Stimulated activated CD4-positive, alpha-beta T cell treated with anti-CD3 and anti-CD28 coated beads, TNF-alpha, amount 100 ng/mL, for 24 hours (primary cell): Measurements from ENCODE around the gene SLC7A9.
"Not testable (repeated sequence)": the region's sequence is repeated elsewhere in the genome, so short reads cannot be mapped to it uniquely, and the experiment has no call there.

Source experiments
- DNase-seq, 3 experiments: peaks; one replicate each; pipeline ENCODE4 v3.0.0-alpha.2; 2020; ENCODE audit warnings: low read depth in 3 of 3

Gene SLC7A9

DNA sequence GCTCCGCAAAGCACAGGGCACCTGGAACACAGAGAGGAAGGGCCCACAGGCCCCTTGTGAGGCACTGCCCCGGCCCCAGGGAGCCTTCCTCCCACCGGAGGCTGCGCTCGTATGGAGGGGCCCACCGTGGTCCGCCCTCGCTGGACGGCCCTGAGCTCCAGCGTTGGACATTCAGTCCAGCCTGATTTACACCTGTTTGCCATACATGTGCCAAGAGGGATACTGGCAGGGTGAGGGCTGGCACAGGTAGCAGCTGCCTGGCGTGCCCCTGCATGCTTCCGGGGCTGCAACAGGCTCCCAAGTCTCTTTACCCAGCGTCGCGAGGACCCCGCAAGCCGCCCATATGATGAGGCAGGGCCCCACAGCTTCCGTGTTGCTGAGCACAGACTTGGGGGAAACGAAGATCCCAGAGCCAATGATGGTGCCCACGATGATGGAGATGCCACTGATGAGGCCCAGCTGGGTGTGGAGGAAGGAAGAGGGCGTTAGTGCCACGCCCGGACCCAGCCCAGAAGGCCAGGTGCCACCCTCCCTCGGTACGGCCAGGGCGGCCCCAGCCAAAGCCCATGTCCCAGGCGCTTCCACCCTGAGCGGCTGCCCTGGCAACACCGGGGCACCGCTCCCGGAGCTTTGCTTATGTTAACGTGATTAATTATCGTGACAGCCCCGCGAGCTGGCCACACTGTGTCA is 5.1 kb downstream of the SLC7A9 start:
- DNase-seq, result no peak

DNA sequence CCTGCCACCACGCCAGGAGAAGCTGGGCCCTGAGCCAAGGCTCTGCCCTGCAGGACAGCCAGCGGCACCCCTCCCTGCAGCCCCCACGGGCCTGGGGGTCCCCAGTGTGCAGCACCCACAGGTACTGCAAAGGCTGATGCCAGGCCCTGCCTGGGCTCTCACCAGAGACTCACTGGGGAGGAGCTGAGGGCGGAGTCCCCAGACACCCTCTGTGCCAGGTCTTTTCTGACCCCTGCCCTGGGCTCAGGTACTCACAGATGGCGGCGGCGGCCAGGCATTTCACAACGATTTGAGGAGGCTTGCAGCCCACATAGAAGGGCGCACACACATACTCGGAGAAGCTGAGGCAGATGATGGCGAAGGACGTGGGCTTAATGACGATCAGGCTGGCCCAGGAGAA is 5.7 kb downstream of the SLC7A9 start:
- DNase-seq, result no peak

DNA sequence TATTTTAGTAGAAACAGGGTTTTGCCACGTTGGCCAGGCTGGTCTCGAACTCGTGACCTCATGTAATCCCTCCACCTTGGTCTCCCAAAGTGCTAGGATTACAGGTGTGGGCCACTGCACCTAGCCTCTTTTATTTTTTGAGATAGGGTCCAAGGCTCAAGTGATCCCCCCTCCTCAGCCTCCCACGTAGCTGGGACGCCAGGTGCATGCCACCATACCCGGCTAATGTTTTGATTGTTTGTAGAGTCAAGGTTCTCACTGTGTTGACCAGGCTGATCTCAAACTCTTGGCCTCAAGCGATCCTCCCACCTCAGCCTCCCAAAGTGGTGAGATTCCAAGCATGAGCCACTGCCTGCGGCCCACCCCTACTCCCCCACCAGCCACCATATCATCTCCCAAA is 6.3 kb downstream of the SLC7A9 start:
- no peak for DNase-seq

DNA sequence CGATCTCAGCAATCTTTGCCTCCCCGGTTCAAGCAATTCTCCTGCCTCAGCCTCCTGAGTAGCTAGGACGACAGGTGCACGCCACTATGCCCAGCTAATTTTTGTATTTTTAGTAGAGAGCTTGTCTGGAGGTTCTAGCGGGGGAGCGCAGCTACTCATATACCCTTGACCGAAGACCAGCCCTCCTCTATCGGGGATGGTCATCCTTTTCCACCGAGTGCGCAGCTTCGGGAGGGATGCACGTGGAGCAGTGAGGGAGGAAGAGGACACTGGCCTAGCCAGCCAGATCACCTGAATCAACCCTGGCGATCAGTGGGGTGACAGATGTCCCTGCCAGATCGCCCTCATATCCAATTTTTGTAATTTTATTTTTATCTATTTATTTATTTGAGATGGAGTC is 6.8 kb downstream of the SLC7A9 start:
- DNase-seq, result no peak

DNA sequence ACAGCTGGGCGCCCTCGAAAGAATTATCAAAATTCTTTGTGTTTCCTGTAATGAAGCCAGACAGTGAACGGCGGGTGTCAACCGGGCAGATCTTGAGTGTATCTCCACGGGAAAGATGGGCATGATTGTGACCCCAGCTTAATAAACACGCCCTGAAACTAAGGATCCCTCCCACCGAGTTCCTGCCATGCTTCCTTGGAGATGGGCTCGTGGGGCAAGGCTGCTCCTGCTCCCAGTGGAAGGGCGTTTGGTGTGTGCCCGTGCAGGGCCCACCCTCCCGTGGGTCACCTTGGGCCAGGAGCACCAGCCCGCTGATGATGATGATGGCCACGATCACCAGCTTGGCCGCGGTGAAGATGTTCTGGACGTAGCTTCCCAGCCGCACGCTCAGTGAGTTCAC is 7.4 kb downstream of the SLC7A9 start:
- no peak for DNase-seq

DNA sequence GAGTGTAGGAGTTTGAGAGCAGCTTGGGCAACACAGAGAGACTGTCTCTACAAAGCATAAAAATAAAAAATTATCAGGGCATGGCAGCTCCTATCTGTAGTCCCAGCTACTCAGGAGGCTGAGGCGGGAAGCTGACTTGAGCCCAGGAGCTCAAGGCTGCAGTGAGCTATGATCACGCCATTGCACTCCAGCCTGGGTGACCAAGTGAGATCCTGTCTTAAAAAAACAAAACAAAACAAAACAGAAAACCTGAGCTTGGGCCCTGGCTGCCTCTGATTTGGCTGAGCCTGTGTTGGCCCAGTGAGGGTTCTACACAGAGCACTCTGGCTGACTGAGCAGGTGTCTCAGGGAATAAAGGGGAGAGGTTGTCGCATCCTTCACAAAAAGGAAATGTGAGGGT is 8.0 kb downstream of the SLC7A9 start:
- no peak for DNase-seq

DNA sequence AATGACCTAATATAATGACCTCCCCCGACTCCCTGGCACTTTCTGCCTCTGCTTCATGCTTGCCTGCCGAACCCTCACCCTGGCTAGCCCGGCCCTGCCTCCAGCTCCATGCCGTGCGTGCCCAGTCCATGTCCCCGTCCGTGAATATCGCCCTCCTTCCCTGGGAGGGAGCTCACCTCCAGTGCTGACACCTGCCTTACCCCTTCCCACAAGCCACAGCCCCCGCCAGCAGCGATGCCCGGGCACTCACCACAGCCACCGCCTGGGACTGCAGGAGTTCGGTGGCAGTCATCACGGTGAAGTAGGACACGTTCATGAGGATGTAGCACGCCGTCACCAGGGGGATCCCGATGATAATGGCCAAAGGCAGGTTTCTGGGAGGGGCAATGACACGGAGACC is 10.0 kb downstream of the SLC7A9 start:
- DNase-seq, result no peak

DNA sequence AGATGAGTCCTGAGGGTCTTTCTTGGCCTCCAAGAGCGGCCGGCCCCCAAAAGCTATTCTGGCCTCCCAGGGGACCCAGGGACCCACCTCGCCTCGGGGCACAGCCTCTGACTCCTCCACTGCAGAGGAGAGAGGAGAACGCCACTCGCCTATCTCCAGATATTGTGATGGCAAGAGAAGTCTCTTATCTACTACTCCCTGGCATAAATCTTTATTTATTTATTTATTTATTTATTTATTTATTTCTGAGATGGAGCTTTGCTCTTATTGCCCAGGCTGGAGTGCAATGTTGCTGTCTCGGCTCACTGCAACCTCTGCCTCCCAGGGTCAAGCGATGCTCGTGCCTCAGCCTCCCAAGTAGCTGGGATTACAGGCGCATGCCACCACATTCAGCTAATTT is 11.0 kb downstream of the SLC7A9 start:
- DNase-seq, result no peak

DNA sequence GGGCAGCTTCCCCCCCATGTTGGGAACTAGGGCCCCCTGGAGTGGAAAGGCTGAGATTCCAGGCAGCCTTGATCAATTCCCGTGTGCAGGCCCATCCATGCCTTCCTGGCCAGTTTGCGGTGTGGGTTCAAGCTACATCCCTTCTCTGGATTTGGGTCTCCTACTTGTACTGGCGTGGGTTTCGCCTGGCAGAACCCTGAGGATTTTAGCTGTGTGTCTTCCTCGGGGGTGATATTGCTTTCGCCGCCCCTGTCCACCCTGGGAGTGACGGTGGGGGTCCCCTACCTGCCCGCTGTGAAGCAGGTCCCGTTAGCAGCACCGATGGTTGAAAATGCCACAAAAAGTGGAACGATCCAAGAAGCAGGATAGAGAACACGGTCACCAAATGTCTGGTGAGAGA is 11.4 kb downstream of the SLC7A9 start:
- no peak for DNase-seq

DNA sequence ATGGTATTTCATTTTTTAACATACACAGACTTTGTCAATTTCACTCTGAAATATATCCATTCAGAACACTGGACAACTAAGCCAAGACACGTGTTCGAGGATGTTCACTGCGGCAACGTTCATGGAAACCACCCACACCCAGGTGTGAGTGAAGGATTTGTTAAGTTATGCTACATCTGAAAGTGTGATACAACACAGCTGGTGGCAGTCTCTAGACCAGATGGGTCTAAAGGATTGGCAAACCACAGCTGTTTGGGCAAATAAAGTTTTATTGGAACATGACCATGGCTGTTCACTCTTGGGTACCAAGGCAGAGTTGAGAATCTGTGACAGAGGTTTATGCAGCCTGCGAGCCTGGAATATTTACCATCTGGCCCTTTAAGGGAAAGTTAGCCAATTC is 12.0 kb downstream of the SLC7A9 start:
- DNase-seq, result no peak

DNA sequence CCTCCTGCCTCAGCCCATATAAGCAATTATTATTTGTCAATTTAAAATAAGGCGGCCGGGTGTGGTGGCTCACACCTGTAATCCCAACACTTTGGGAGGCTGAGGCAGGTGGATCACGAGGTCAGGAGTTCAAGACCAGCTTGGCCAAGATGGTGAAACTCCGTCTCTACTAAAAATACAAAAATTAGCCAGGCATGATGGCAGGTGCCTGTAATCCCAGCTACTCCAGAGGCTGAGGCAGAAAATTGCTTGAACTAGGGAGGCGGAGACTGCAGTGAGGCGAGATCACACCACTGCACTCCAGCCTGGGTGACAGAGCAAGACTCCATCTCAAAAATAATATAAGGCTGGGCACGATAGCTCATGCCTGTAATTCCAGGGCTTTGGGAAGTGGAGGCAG is 12.7 kb downstream of the SLC7A9 start:
- DNase-seq, result not testable (repeated sequence)

DNA sequence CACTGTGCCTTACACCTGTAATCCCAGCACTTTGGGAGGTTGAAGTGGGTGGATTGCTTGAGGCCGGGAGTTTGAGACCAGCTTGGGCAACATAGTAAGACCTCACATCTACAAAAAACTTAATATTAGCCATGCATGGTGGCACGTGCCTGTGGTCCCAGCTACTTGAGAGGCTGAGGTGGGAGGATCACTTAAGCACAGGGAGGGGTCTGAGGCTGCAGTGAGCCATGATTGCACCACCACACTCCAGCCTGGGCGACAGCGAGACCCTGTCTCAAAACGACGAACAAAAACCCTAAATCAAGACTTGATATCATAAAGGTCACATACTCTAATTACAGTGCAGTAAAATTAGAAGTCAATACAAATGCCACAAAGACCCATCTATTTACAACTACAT is 17.4 kb downstream of the SLC7A9 start:
- no peak for DNase-seq

DNA sequence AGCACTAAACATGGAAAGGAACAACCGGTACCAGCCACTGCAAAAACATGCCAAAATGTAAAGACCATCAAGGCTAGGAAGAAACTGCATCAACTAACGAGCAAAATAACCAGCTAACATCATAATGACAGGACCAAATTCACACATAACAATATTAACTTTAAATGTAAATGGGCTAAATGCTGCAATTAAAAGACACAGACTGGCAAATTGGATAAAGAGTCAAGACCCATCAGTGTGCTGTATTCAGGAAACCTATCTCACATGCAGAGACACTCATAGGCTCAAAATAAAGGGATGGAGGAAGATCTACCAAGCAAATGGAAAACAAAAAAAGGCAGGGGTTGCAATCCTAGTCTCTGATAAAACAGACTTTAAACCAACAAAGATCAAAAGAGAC is 21.5 kb downstream of the SLC7A9 start:
- DNase-seq, result not testable (repeated sequence)

DNA sequence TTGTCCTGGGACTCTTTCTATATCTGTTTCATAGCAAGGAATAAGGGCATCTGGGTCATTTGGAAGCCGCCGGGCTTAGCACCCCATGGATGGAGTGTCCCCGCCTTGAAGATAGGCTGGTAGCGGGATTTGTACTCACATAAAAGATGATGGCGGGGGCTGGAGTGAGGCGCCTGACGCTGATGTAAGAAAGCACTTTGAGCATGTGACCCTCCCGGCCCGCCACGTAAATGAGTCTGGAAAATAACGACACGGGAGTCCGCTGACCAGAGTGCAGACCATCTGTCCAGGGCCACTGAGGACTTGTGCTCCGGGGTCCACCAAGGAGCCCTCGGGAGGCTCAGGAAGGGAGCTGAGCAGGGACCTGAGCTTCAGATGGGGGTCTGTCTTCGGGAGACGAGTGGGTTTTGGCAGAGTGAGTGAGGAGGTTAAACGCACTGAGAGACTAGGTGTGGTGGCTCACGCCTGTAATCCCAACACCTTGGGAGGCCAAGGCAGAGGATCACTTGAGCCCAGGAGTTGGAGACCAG is 25.8 kb downstream of the SLC7A9 start:
- no peak for DNase-seq

DNA sequence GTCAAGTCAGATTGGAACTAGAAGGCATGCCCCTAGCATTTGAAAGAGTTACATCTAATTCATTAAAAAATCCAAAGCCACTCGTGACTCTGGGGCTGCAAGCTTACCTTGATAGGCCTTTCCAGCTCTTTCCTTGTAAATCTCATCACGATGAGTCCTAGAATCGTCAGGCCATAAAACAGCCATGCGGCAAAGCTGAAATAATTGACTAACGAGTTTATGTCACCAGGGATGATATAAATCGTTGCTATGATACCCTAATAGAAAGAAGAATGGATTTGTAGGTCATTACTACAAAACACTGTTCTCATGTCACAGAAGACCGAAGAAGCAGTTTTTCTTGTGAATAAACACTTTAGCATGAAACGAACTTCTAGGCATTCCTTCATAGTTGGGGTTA is 27.5 kb downstream of the SLC7A9 start:
- no peak for DNase-seq

DNA sequence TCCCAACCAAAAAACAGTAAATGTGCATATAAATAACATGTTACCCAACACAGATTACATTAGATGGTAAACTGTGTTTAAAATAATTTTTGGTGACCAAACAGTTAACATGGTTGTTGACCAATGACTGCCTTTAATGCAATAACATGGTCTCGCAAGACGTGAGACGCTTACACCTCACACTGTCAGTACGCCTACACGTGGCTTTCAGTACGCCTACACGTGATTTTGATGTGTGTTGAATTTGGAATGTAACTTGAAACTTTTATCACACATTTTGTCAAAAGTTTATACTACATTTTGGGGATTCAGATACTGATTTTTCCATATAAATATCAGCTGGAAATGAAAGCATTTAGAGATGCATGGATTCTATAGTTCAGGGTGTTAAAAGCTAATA is 32.0 kb downstream of the SLC7A9 start:
- peak in 1 of 3 experiments; percentile 16 for DNase-seq

DNA sequence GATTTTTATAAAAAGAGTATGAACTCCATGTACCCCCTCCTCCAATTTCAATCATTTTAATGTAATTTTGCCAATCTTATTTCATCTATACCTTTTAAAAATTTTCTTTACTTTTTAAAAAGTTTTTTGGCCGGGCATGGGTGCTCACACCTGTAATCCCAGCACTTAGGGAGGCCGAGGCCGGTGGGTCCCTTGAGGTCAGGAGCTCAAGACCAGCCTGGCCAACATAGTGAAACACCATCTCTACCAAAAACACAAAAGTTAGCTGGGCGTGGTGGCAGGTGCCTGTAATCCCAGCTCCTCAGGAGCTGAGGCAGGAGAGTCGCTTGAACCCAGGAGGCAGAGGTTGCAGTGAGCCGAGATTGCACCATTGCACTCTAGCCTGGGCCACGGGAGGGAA is 36.2 kb downstream of the SLC7A9 start:
- not testable (repeated sequence) for DNase-seq

DNA sequence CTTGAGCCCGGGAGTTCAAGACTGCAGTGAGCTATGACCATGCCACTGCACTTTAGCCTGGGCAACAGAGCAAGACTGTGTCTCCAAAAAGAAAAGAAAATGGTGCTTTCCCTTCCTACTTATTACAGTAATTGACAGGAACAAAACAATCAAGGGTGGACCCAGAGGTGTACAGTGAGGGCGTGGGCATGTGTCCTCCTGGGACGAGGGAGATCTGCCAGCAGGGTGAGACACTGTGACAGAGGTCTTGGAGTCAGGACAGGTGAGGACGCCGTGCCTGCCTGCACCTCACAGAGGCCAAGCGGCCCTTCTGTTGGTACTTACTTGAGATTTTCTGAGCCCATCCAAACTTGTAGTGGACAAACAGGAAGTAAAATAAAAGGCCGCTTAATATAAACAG is 36.7 kb downstream of the SLC7A9 start:
- not testable (repeated sequence) for DNase-seq

DNA sequence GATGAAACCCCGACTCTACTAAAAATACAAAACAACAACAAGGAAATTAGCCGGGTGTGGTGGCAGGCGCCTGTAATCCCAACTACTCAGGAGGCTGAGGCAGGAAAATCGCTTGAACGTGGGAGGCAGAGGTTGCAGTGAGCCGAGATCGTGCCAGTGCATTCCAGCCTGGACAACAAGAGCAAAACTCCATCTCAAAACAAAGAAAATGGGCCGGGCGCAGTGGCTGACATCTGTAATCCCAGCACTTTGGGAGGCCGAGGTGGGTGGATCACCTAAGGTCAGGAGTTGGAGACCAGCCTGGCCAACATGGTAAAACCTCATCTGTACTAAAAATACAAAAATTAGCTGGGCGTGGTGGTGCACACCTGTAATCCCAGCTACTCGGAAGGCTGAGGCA is 37.5 kb downstream of the SLC7A9 start:
- DNase-seq, result not testable (repeated sequence)

DNA sequence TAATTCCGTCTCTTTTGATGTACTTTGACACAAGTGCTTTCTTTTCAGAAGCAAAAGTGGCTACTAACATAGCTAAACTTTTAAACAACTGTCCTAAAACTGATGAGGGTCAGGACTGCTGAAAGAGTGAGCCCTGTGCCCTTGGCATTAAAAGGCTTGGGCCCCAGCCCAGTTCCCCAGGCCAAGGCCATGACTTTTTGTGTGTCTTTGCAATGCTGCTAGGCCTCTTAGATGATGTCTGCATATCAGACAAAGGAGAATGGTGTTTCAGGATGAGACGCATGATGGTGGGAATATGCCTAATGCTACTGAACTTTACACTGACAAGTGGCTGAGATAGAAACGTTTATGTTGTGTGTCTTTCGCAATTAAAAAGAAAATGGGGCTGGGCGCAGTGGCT is 38.0 kb downstream of the SLC7A9 start:
- DNase-seq, result no peak

DNA sequence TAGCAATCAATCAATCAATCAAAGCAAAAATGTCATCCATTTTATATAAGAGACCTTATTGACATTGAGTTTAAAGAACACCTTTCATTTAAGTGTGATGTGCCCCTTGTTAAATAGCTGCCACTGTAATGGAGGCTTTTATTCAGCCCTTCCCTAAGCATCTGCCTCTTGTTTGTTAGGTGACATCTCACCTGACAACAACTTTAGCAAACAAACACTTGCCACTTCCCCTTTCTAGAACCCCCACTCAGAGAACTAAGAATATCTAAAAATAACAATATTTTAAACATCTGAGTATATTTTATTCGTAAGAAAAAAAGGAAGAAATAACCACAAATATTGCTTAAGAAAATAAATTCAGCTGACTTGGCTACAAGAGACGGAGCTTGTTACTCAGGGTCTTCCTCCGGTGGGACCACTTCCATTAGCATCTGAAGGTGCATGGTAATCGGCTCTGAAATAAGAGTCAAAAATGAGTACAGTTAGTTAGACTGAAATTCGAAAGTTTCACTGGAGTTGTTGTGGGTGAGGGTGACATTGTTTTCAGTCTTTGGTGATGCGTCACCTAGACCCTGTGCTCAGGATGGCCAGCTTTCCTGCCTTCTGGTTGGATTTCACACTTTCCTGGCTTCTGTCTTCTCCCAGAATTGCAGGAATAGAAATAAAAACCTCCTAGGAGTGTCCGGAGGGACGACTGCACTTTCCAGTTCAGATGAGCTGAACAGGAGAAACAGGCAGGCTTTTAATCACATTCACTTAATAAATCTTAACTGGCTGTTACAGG is 39.1 kb downstream of the SLC7A9 start:
- no peak for DNase-seq

DNA sequence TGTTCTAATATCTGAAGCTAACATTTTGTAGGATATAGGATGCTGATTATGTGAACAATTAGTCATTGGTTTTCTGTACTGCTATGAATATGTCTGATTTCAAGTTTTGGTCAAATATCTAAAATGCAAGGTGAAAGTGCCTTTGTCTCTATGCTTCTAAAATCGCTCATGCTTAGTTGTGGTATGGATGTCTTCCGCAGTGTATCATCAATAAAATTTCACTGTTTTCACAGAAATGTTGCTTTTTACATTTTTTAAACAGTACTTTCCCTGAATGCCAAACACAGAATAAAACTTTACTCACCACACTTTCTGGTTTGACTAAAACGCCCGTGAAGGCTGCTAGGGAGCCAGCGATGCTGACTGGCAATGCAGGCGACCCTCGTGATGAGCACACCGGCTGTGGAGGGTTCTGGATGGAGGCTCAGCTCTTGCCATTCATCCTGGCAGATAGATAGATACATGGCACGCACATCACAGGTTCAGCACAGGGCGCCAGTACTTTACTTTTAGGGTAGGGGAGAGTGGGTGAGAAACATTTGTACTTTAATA is 40.1 kb downstream of the SLC7A9 start:
- DNase-seq, result no peak
